ENCODE results near the gene SSH3. TPM values are rescaled to one million over a fixed set of nuclear protein-coding genes. Genes with fewer than 3 reads are reported as not detected.

SSH3 gene
- total RNA-seq, 3 donors from 2014 or later = 55.8 to 87.0 (median 57.6) TPM

DNA sequence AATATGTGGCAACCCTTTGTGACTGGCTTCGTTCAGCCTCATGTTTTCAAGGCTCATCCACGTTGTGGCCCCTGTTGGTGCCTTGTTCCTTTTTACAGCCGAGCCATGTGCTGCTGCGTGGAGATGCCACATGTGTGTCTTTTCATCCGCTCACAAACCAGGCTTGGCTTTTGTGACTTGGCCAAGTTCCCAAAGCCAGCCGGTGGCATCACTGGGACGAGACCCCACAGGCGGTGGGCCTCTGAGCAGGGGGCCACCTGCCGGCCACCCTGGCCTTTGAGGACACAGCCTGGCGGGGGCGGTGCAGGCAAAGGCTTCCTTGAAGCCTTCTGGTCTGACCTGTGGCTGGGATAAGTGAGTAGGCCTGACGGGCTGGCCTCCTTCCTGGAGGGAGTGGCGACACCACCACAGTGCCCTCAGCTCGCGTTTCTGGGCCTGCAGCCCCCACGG is 26.5 kb upstream of the SSH3 start:
- Histone ChIP-seq H3K9me3 (no peaks in the 10 kb centered on the region), H3K4me1 (ENCODE audit: low read depth) (peaks cover 62% of the 10 kb centered on the region), H3K36me3 (ENCODE audit: low read depth) (peaks cover 8% of the 10 kb centered on the region), H3K4me3 (no peak overlapping the region)
- DNase-seq (peak; percentile 65 to 86 (median 76)), ATAC-seq (peak; percentile 71)
- TF ChIP-seq, protein P1, sequence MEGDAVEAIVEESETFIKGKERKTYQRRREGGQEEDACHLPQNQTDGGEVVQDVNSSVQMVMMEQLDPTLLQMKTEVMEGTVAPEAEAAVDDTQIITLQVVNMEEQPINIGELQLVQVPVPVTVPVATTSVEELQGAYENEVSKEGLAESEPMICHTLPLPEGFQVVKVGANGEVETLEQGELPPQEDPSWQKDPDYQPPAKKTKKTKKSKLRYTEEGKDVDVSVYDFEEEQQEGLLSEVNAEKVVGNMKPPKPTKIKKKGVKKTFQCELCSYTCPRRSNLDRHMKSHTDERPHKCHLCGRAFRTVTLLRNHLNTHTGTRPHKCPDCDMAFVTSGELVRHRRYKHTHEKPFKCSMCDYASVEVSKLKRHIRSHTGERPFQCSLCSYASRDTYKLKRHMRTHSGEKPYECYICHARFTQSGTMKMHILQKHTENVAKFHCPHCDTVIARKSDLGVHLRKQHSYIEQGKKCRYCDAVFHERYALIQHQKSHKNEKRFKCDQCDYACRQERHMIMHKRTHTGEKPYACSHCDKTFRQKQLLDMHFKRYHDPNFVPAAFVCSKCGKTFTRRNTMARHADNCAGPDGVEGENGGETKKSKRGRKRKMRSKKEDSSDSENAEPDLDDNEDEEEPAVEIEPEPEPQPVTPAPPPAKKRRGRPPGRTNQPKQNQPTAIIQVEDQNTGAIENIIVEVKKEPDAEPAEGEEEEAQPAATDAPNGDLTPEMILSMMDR (IDR thresholded peaks at IDR 0.05) = no peak
- intact Hi-C loops (cut with DNase I, micrococcal nuclease) = no loop called here

DNA sequence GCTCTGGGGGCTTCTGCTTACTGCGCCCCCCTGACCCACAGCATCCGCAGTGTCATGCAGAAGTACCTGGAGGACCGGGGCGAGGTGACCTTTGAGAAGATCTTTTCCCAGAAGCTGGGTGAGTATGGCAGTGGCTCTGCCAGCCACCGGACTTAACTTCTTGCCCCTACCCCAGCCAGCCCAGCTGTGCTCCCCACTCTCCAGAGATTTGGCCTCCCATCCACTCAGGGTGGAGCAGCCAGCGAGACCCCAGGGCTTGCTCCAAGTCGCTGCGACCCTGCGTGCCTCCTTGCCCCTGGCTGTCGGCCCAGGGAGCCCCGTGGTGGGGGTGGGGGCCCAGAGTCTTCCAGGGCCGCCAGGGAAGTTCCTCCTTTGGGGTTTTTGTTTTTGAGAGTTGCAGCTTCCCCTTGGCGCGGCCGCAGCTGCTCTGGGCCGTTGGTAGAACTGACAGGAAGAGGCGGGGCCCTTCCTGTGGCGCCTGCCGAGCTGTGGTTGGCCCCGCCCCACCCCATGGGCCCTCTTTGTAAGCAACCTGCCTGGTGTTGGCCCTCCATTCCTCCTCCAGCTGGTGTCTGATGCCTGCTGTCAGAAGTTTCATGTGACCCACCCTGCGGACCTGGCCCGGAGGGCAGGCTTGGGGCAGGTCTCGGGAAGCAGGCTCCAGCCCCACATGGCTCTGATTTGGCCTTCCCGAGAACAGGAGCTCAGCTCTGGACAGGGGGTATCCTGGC is 25.9 kb upstream of the SSH3 start:
- peaks cover 56% of the 10 kb centered on the region for H3K4me1 ChIP-seq (ENCODE audit: low read depth)
- H3K9me3 ChIP-seq = no peaks in the 10 kb centered on the region
- peak; percentile 92 for ATAC-seq
- peak; percentile 92 to 98 (median 93) for DNase-seq
- no peak overlapping the region for H3K4me3 ChIP-seq
- peaks cover 8% of the 10 kb centered on the region for H3K36me3 ChIP-seq (ENCODE audit: low read depth)
- TF ChIP-seq, protein P1 (IDR thresholded peaks at IDR 0.05) = no peak
- intact Hi-C loops (cut with DNase I, micrococcal nuclease) = no loop called here

DNA sequence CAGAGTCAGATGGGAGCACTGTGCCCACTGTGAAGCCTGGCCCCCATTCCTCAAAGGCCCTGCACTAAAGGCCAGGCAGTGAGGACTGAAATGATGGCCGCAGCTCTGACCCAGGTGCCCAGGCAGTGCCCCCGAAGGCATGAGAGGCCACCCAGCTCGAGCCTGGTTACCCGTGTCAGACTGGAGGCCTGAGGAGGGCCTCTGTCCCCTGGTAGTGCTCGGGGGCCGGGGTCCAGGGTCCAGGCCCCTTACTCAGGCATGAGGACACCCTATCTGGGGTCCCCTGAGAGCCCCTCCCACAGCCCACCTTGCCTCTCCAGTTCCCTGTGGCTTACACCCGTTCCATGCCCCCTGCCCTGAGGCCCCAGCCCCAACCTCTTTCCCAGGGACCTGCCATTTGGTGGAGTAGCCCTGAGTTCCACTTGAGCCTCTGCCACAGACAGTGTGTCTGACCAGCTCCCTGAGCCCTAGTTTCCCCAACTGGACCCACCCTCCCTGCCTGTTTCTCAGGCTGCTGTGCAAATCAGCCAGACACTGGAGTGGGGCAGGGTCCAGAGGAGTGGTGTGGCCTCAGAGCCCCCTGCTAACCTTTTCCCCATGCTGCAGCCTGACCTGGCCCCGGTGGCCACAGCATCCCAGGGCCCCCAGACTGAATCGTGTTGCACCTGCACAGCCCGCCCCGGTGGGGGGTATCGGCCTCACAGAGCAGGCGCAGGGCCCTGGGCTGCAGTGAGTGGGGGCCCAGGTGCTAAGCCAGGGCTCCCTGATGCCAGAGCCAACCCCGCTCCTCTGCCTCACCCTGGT is 25.0 kb upstream of the SSH3 start:
- Histone ChIP-seq H3K4me3 (no peak overlapping the region), H3K36me3 (ENCODE audit: low read depth) (peaks cover 8% of the 10 kb centered on the region), H3K9me3 (no peaks in the 10 kb centered on the region), H3K4me1 (ENCODE audit: low read depth) (peaks cover 48% of the 10 kb centered on the region)
- TF ChIP-seq, protein P1 (IDR thresholded peaks at IDR 0.05) = no peak
- intact Hi-C loops (cut with DNase I, micrococcal nuclease) = no loop called here
- DNase-seq (peak in 2 of 3 donors; percentile 35 to 68), ATAC-seq (no peak)

DNA sequence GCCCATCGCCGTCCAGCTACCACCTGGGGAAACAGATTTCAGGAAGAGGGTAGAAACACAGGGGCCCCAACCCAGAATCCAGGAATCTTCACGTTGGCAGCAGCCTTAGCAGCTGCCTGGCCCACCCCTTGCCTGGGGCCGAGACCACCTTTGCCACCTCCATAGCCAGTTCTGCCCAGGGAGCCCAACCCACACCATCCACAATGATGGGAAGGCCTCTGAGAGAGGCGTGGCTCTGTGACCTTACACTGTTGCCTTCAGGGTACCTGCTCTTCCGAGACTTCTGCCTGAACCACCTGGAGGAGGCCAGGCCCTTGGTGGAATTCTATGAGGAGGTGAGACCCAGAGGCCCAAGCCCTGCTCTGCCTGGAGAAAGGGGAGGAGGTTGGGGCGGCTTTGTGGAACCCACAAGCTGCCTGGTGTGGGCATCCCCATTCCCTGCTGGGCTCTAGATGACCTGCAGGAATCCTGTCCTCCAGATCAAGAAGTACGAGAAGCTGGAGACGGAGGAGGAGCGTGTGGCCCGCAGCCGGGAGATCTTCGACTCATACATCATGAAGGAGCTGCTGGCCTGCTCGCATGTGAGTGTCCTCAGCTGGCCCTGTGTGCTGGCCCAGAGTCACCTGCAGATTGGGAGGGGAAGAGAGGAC is 24.3 kb upstream of the SSH3 start:
- TF ChIP-seq, protein P1 (IDR thresholded peaks at IDR 0.05) = no peak
- peak in 2 of 3 donors; percentile 21 to 48 for DNase-seq
- H3K4me1 ChIP-seq (ENCODE audit: low read depth) = peaks cover 41% of the 10 kb centered on the region

DNA sequence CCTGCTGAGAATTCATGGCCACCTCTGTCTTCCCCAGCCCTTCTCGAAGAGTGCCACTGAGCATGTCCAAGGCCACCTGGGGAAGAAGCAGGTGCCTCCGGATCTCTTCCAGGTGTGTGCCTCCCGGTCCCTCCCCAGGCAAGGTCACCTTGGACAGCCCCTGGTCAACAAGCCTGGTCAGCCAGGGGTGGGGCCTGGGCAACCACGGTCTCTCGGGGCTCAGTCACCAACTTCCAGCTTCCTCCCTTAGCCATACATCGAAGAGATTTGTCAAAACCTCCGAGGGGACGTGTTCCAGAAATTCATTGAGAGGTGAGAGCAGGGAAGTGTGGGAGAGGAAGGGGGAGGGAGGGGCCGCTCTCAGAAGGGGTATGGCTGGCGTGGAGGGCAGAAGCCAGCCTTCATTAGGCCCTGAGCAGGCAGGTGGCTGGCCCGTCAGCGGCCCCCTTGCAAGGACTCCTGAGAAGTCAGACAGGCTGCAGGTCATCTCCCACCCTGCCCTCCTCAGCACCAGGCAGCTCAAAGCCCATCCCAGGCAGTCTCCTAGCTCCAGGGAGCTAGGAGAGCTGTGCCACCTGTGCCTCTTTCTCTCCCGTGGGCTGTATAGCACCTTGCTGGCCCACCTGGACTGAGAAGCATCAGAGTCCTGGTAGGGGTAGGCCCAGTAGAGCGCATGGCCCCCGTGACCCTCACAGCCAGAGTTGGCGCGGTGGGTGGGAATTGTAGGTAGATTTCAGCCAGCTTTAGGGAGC is 23.6 kb upstream of the SSH3 start:
- intact Hi-C loops (cut with DNase I, micrococcal nuclease) = no loop called here
- Histone ChIP-seq H3K9me3 (no peaks in the 10 kb centered on the region), H3K36me3 (ENCODE audit: low read depth) (peaks cover 13% of the 10 kb centered on the region), H3K4me3 (no peak overlapping the region), H3K4me1 (ENCODE audit: low read depth) (peaks cover 37% of the 10 kb centered on the region)
- TF ChIP-seq, protein P1 (IDR thresholded peaks at IDR 0.05) = no peak
- DNase-seq = peak in 2 of 3 donors; percentile 29 to 45
- ATAC-seq = no peak

More for the DNA sequence above, 24.3 kb upstream of the SSH3 start:
- Histone ChIP-seq H3K4me3 (no peak overlapping the region), H3K36me3 (ENCODE audit: low read depth) (peaks cover 12% of the 10 kb centered on the region), H3K9me3 (no peaks in the 10 kb centered on the region)
- no peak for ATAC-seq
- intact Hi-C loops (cut with DNase I, micrococcal nuclease) = no loop called here
